H9 (cell line): Measurements from ENCODE around the gene NUP98. TPM values are rescaled to one million over a fixed set of nuclear protein-coding genes. Genes with fewer than 3 reads are reported as not detected.

Experiments
- DNase-seq: peaks from one replicate; pipeline ENCODE4 v3.0.0-alpha.2; 2017
- H2AFZ ChIP-seq: one replicate; pipeline ENCODE4 v1.6.1; 2013; ENCODE audit warnings: mild to moderate bottlenecking, low read length, control low read depth, moderate library complexity
- H2AK5ac ChIP-seq: 2 replicates; pipeline ENCODE4 v1.6.1; 2013; ENCODE audit warnings: low read length, control low read depth, mixed read lengths; ENCODE audit not compliant: insufficient read length
- H2BK120ac ChIP-seq: one replicate; pipeline ENCODE4 v1.6.1; 2013; ENCODE audit warnings: low read depth, mild to moderate bottlenecking, low read length, control low read depth, inconsistent platforms; ENCODE audit not compliant: poor library complexity, severe bottlenecking
- H2BK12ac ChIP-seq: 2 replicates; pipeline ENCODE4 v1.6.1; 2013; ENCODE audit warnings: low read length, control low read depth, mixed read lengths, low read depth; ENCODE audit not compliant: insufficient read length
- H2BK15ac ChIP-seq: 2 replicates; pipeline ENCODE4 v1.6.1; 2013; ENCODE audit warnings: low read depth, low read length, control low read depth
- H2BK20ac ChIP-seq: one replicate; pipeline ENCODE4 v1.6.1; 2013; ENCODE audit warnings: low read depth, mild to moderate bottlenecking, low read length, control low read depth, inconsistent platforms; ENCODE audit not compliant: poor library complexity, severe bottlenecking
- H2BK5ac ChIP-seq: 2 replicates; pipeline ENCODE4 v1.6.1; 2013; ENCODE audit warnings: low read length, control low read depth, mixed read lengths; ENCODE audit not compliant: insufficient read length
- H3K14ac ChIP-seq: 2 replicates; pipeline ENCODE4 v1.6.1; 2013; ENCODE audit warnings: low read length, control low read depth; ENCODE audit not compliant: insufficient read depth
- H3K18ac ChIP-seq: 2 replicates; pipeline ENCODE4 v1.6.1; 2013; ENCODE audit warnings: low read depth, mild to moderate bottlenecking, mixed read lengths, low read length, control low read depth; ENCODE audit not compliant: insufficient read length
- H3K23ac ChIP-seq: 2 replicates; pipeline ENCODE4 v1.6.1; 2013; ENCODE audit warnings: low read length, control low read depth, mixed read lengths, low read depth; ENCODE audit not compliant: insufficient read length
- H3K23me2 ChIP-seq: 2 replicates; pipeline ENCODE4 v1.6.1; 2013; ENCODE audit warnings: low read depth, mild to moderate bottlenecking, mixed read lengths, low read length, control low read depth; ENCODE audit not compliant: insufficient read length, poor library complexity, severe bottlenecking
- H3K27ac ChIP-seq: 2 replicates; pipeline ENCODE4 v1.5.1; 2013; ENCODE audit warnings: low read length, control low read depth, mixed read lengths, low read depth; ENCODE audit not compliant: insufficient read length
- H3K27me3 ChIP-seq: 2 replicates; pipeline ENCODE4 v1.6.1; 2013; ENCODE audit warnings: low read length, control low read depth, inconsistent platforms; ENCODE audit not compliant: insufficient read depth
- H3K4ac ChIP-seq: 2 replicates; pipeline ENCODE4 v1.6.1; 2013; ENCODE audit warnings: low read depth, mild to moderate bottlenecking, control low read depth, inconsistent platforms, low read length, moderate library complexity
- H3K4me1 ChIP-seq: 2 replicates; pipeline ENCODE4 v1.6.1; 2013; ENCODE audit warnings: low read length, control low read depth, inconsistent platforms; ENCODE audit not compliant: insufficient read depth
- H3K4me2 ChIP-seq: 2 replicates; pipeline ENCODE4 v1.6.1; 2013; ENCODE audit warnings: low read length, control low read depth, mixed read lengths; ENCODE audit not compliant: insufficient read length, insufficient read depth
- H3K56ac ChIP-seq: 2 replicates; pipeline ENCODE4 v1.6.1; 2013; ENCODE audit warnings: low read depth, mild to moderate bottlenecking, mixed read lengths, low read length, control low read depth; ENCODE audit not compliant: insufficient read length
- H3K79me1 ChIP-seq: 2 replicates; pipeline ENCODE4 v1.6.1; 2013; ENCODE audit warnings: low read depth, mild to moderate bottlenecking, moderate library complexity, low read length, control low read depth, inconsistent platforms; ENCODE audit not compliant: insufficient read depth, poor library complexity, severe bottlenecking
- H3K79me2 ChIP-seq: 2 replicates; pipeline ENCODE4 v1.6.1; 2013; ENCODE audit warnings: low read length, control low read depth, inconsistent platforms; ENCODE audit not compliant: insufficient read depth
- H3K9ac ChIP-seq: 2 replicates; pipeline ENCODE4 v1.6.1; 2013; ENCODE audit warnings: low read length, control low read depth, mixed read lengths; ENCODE audit not compliant: insufficient read length; ENCODE audit errors: extremely low read depth
- H3K9me3 ChIP-seq: one replicate; pipeline ENCODE4 v1.6.1; 2013; ENCODE audit warnings: low read depth, low read length, inconsistent platforms; ENCODE audit not compliant: control insufficient read depth
- H3T11ph ChIP-seq: one replicate; pipeline ENCODE4 v1.6.1; 2013; ENCODE audit warnings: mild to moderate bottlenecking, low read length, control low read depth, inconsistent platforms
- H4K20me1 ChIP-seq: one replicate; pipeline ENCODE4 v1.6.1; 2013; ENCODE audit not compliant: control insufficient read depth, insufficient read length, insufficient read depth
- H4K5ac ChIP-seq: 2 replicates; pipeline ENCODE4 v1.6.1; 2013; ENCODE audit warnings: low read depth, mild to moderate bottlenecking, mixed read lengths, low read length, control low read depth; ENCODE audit not compliant: insufficient read length
- H4K8ac ChIP-seq: replicated peaks from 2 replicates; pipeline ENCODE4 v1.6.1; 2013; ENCODE audit warnings: low read length, control low read depth, mixed read lengths, low read depth; ENCODE audit not compliant: insufficient read length
- H4K91ac ChIP-seq: 2 replicates; pipeline ENCODE4 v1.6.1; 2013; ENCODE audit warnings: low read depth, mild to moderate bottlenecking, moderate library complexity, mixed read lengths, low read length, control low read depth; ENCODE audit not compliant: insufficient read length
- H3K27ac Mint-ChIP-seq, 3 experiments: 2 replicates in 2 of 3; 3 replicates in 1 of 3; pipeline ENCODE4 v1.8.0; 2020 to 2021; ENCODE audit warnings: mixed read lengths in 3 of 3, mild to moderate bottlenecking in 1 of 3, moderate library complexity in 1 of 3
- H3K27me3 Mint-ChIP-seq: 2 replicates; pipeline ENCODE4 v1.8.0; 2021; ENCODE audit warnings: low read depth, mild to moderate bottlenecking, moderate library complexity, mixed read lengths
- H3K36me3 Mint-ChIP-seq, 3 experiments: 2 replicates in 2 of 3; 3 replicates in 1 of 3; pipeline ENCODE4 v1.8.0; 2020 to 2021; ENCODE audit warnings: low read depth in 3 of 3, mixed read lengths in 3 of 3; ENCODE audit not compliant: insufficient read depth in 1 of 3
- H3K4me1 Mint-ChIP-seq, 2 experiments: 2 replicates each; pipeline ENCODE4 v1.8.0; 2020; ENCODE audit warnings: mixed read lengths in 2 of 2
- H3K4me3 Mint-ChIP-seq, 2 experiments: 2 replicates in 1 of 2; 3 replicates in 1 of 2; pipeline ENCODE4 v1.8.0; 2020 to 2021; ENCODE audit warnings: mild to moderate bottlenecking in 2 of 2, mixed read lengths in 2 of 2, moderate library complexity in 1 of 2
- H3K9me3 Mint-ChIP-seq, 2 experiments: 2 replicates in 1 of 2; 3 replicates in 1 of 2; pipeline ENCODE4 v1.8.0; 2020; ENCODE audit warnings: mild to moderate bottlenecking in 2 of 2, mixed read lengths in 2 of 2, moderate library complexity in 1 of 2
- WGBS: extraction: QIAGEN DNeasy Blood & Tissue Kit; methylation state at CpG from one replicate; pipeline ENCODE4 v1.1.7; 2013; ENCODE audit warnings: missing lambda C conversion rate, low lambda C conversion rate, mixed read lengths; ENCODE audit not compliant: insufficient read length; ENCODE audit errors: extremely low coverage; 5-methylcytosine and 5-hydroxymethylcytosine counted together
- total RNA-seq: library from RNA; stranded (reverse); gene quantifications from 2 replicates; pipeline ENCODE4 v1.2.1, GENCODE V29; 2021
- TF ChIP-seq, protein P1 (sequence below): fragments of 200-600 bp; sonication (generic); conservative IDR thresholded peaks from 3 replicates; pipeline ENCODE4 v1.8.0; 2021; ENCODE audit warnings: antibody characterized with exemption, mild to moderate bottlenecking

The NUP98 gene
- total RNA-seq, 1 experiment from 2014 or later, result 105 TPM

DNA sequence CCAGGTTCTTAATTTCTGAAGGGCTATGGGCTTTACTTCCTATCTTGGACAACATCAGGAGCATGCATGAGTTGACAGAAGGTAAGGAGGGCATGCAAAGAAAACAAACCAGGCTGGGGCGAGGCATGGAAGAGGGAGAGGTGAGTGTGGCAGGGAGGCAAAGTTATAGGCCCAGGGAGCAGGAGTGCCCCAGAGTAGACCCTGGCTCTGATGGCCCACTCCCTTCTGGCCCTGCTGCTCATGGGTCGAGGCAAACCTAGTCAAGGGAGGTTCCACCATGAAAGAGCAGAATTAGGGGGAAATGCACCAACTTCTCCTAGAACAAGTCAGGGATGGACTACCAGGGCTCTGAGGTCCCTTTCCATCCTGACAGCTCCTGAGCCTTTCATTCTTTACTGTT is 136.4 kb downstream of the NUP98 start:
- H3K14ac ChIP-seq, result no peak overlapping the region
- H3K27ac Mint-ChIP-seq, result no peak overlapping the region
- no peaks in the 10 kb centered on the region for H3K9me3 ChIP-seq
- no peaks in the 10 kb centered on the region for H3K23me2 ChIP-seq
- H3K4me1 ChIP-seq, result no peaks in the 10 kb centered on the region
- no peak overlapping the region for H3K27ac ChIP-seq
- H4K8ac ChIP-seq, result no peak overlapping the region
- H3K4ac ChIP-seq, result no peak overlapping the region
- no peak overlapping the region for H3T11ph ChIP-seq
- H3K36me3 Mint-ChIP-seq, result peaks cover 0 to 18% (median 1%) of the 10 kb centered on the region in 3 experiments; a peak in 3 of 7 replicates
- peaks cover 3% of the 10 kb centered on the region; the same call in 1 of the 2 replicates for H3K27me3 Mint-ChIP-seq
- H3K9ac ChIP-seq, result no peak overlapping the region
- H4K20me1 ChIP-seq, result no peaks in the 10 kb centered on the region
- H3K4me2 ChIP-seq, result no peak overlapping the region
- H3K4me3 Mint-ChIP-seq, result no peak overlapping the region
- H3K18ac ChIP-seq, result no peak overlapping the region
- H3K4me1 Mint-ChIP-seq, result no peaks in the 10 kb centered on the region
- H3K79me2 ChIP-seq, result no peaks in the 10 kb centered on the region
- H4K5ac ChIP-seq, result no peak overlapping the region
- no peaks in the 10 kb centered on the region for H3K79me1 ChIP-seq
- no peak overlapping the region for H2BK15ac ChIP-seq
- H3K27me3 ChIP-seq, result no peaks in the 10 kb centered on the region
- H3K56ac ChIP-seq, result no peak overlapping the region
- no peak overlapping the region for H2BK20ac ChIP-seq
- no peak overlapping the region for H2AK5ac ChIP-seq
- no peak overlapping the region for H2AFZ ChIP-seq
- no peak overlapping the region for H2BK12ac ChIP-seq
- H2BK120ac ChIP-seq, result no peak overlapping the region
- TF ChIP-seq, protein P1, sequence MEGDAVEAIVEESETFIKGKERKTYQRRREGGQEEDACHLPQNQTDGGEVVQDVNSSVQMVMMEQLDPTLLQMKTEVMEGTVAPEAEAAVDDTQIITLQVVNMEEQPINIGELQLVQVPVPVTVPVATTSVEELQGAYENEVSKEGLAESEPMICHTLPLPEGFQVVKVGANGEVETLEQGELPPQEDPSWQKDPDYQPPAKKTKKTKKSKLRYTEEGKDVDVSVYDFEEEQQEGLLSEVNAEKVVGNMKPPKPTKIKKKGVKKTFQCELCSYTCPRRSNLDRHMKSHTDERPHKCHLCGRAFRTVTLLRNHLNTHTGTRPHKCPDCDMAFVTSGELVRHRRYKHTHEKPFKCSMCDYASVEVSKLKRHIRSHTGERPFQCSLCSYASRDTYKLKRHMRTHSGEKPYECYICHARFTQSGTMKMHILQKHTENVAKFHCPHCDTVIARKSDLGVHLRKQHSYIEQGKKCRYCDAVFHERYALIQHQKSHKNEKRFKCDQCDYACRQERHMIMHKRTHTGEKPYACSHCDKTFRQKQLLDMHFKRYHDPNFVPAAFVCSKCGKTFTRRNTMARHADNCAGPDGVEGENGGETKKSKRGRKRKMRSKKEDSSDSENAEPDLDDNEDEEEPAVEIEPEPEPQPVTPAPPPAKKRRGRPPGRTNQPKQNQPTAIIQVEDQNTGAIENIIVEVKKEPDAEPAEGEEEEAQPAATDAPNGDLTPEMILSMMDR, result no peak
- peaks cover 0 to 3% of the 10 kb centered on the region in 2 experiments; a peak in 2 of 5 replicates for H3K9me3 Mint-ChIP-seq
- H2BK5ac ChIP-seq, result no peak overlapping the region
- no peak for DNase-seq
- whole genome bisulfite sequencing, result no CpG with 5 or more reads among the region's 2 CpGs
- no peak overlapping the region for H4K91ac ChIP-seq
- H3K23ac ChIP-seq, result no peak overlapping the region
